Measurements from ENCODE around the gene CLTCL1.
"Not testable (repeated sequence)": the region's sequence is repeated elsewhere in the genome, so short reads cannot be mapped to it uniquely, and the experiment has no call there.

CLTCL1 gene

DNA sequence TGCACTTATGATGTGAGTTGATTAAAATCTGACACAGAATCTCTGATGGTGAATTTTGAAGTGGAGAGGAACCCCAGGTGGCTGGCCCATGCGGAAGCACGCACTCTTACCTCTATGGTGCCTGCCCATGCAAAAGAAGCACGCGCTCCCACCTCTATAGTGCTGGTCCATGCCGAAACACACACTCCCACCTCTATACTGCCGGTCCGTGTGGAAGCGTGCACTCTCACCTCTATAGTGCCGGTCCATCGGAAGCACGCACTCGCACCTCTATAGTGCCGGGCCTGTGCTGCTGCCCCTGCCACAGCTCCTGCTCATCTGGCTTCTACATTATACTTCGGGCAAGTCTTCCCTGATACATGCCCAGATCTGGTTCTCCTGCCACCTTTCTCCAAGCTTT is 76.2 kb downstream of the CLTCL1 start:
- DNase-seq = no peak

DNA sequence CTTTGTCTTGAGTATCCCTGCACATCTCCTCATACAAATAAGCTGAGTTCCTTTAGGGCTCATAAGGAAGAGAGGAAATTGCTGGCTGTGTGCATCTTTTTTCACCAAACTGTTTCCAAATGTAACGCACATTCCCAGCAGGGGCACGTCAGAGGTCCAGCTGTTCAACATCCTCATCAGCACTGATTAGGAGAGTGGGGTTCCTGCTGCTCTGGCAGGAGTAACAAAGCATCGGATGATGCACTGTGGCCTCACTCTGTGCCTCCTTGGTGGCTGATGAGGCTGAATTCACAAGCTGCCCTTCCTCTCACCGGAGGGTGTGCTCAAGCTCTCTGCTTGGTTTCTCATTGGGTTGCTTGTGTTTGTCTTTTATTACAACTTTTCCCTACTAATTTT is 77.4 kb downstream of the CLTCL1 start:
- no peak for DNase-seq

DNA sequence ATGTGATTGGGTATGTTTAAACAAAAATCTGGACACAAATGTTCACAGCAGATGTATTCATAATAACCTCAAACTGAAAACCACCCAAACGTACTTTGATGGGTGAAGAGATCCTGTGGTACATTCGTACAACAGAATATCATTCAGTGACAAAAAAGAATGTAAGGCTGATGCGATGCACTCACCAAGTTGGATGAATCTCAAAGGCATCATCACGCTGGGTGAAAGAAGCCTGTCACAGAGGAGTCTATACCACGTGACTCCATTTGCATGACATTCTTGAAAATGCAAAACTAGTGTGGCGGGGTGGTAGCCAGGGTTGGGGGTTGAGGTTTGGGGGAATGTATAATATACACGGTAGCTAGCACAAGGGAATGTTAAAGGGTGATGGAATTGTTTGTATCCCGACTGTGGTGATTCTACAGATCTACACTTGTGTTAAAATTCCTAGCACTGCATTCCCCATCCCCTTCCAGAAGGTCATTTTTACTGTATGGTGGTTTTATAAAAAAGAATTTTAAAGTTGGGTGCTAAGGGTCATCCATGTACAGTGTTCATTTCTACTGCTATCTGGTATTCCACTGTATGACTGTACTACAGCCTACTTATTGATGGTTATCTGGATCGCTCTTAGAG is 78.0 kb downstream of the CLTCL1 start:
- DNase-seq = no peak

DNA sequence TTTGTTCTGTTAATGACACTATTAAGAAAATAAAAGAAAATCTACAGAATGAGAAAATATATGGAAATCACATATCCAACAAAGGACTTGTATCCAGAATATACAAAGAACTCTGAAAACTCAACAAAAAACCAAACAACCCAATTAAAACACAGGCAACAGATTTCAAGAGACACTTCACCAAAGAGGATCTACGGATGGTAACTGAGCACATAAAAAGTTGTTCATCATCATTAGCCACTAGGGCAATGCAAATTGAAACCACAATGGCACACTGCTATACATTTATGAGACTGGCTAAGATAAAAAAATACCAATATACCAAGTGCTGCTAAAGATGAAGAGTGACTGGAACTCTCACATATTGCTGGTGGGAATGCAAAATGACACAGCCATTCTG is 78.5 kb downstream of the CLTCL1 start:
- no peak for DNase-seq

DNA sequence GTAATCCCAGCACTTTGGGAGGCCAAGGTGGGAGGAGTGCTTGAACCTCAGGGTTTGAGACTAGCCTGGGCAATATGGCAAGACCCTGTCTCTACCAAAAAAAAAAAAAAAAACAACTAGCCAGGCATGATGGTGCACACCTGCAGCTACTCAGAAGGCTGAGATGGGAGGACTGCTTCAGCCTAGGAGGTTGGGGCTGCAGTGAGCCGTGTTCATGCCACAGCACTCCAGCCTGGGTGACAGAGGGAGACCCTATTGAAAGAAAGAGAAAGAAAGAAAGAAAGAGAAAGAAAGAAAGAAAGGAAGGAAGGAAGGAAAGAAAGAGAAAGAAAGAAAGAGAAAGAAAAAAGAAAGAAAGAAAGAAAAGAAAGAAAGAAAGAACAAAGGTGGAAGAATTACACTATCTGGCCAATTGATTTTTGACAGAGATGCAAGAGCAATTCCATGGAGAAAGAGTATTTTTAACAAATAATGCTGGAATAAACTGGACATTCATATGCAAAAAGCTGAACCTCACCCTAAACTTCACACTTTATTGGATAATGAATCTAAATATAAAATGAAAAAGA is 79.1 kb downstream of the CLTCL1 start:
- no peak for DNase-seq

DNA sequence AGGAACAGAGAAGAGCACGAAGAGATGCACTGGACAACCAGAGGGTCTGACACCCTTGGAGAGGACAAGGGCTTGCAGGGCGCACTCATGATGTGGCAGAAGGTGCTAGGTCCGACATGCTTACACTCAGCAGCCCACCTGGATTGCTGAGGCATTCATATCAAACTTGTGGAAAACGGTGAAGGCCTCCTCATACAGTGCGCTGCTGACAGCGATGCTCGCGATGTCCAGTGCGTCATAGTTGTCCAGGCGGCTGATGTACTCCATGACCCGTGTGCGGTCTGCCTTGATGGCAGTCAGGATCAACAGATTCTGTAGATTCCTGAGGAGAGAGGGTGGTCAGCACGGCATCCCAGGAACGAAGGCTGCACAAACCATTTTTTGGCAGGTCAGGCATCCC is 81.3 kb downstream of the CLTCL1 start:
- no peak for DNase-seq

DNA sequence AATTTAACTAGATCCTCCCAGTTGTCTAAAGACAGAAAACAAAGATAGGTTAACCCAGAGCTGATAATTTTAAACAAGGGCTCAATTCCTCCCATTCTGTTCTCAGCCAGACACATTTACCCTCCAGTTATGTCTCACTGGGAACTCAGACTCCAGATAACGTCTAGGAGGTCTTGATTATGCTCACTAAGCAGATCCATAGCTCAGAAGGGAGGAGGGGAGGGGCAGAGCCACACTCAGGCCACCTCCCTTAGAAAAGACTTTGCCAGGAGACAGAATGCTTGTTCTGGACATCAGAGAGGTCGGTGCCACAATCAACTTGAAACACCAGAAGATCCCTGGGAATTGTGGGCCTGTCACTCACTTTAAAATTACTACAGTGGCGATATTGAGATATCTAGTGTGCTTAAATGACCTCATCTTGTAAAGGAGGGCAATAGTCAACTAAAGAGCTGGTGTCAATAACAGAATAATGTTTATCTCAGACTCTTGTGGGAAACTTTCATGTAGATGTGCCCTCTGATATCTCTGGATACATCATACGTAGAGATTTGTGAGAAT is 83.2 kb downstream of the CLTCL1 start:
- no peak for DNase-seq

DNA sequence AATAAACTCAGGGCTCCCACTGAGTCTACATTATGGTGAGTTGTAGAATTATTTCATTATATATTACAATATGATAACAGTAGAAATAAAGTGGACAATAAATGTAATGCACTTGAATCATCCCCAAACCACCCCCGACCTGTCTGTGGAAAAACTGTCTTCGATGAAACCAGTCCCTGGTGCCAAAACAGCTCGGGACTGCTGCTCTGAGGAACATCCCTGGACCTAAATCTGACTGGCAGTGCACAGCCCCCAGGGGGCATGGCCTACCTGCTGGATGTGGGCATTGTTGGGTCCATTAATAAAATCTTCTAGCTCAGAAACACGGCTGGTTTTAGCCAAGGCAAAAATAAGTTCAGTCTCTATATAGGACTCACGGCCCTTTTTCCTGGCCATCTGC is 83.6 kb downstream of the CLTCL1 start:
- no peak for DNase-seq

DNA sequence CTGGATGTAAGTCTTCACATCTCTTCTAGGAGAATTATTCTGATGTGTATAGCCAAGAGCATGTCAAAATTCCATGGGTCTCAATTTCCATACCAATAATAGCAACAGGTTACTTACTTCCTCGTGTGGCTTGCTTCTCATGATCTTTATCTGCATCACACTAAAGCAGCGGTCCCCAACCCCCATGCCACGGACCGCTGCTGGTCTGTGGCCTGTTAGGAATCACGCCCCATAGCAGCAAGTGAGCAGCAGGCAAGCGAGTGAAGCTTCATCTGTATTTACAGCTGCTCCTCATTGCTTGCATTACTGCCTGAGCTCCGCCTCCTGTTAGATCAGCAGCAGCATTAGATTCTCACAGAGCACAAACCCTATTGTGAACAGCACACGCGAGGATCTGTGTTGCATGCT is 84.1 kb downstream of the CLTCL1 start:
- no peak for DNase-seq

DNA sequence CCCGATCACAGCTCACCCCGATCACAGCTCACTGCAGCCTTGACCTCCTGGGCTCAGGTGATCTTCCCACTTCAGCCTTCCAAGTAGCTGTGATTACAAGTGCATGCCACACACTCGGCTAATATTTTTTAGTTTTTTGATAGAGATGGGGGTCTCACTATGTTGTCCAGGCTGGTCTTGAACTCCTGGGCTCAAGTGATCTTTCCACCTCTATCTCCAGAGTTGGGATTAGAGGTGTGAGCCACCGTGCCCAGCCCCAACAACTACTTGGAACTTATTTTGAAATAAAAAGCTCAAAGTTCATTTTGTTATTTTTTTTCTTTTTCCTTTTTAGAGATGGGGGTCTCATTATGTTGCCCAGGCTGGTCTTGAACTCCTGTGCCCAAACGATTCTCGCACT is 85.2 kb downstream of the CLTCL1 start:
- no peak for DNase-seq

DNA sequence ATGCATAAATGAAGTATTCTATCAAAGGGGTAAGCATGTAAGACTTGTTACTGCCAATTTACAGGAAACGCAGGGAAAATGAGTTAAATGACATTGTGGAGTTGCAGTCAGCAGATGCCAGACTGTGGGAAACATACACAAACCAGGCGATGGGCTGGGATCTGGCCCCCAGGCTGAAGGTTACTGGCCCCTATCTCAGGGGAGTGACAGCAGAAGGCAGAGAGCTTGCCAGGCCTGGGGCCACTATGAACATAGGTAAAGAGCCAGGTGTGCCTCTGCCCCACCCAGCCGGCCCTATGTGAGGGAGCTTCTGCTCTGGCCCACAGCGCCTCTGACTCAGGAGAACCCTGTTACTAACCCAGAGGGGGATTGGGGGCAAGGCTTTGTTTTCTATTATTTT is 86.9 kb downstream of the CLTCL1 start:
- DNase-seq = no peak

DNA sequence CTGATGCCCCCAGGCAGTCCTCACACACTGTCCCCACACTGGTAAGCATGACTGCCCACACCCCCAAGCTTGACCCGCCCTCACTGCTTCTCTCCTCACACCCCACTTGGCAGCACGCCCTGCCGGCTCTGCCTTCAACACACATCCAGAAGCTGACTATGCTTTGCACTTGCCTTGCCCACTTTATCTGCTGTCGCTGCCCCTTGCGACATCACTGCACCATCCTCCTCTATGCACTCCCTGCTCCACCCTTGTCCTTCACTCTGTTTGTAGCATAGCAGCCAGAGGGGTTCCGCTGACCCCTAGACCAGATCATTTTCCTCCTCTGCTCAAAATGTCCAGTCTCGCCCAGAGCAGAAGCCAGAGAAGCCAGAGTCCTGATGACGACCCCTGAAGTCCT is 87.7 kb downstream of the CLTCL1 start:
- no peak for DNase-seq

DNA sequence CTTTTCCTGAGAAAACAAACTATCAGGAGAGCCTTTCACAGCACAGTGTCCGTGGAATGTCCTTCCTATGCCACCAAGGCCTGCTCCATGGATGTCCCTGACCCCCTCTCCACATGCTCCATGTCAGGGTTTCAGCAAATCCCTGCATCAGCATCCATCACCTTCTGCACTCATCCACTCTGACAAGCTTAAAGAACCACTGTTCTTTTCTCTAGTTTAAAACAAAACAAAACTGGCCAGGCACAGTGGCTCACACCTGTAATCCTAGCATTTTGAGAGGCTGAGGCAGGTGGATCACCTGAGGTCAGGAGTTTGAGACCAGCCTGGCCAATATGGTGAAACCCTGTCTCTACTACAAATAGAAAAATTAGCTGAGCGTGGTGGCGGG is 88.7 kb downstream of the CLTCL1 start:
- not testable (repeated sequence) for DNase-seq

DNA sequence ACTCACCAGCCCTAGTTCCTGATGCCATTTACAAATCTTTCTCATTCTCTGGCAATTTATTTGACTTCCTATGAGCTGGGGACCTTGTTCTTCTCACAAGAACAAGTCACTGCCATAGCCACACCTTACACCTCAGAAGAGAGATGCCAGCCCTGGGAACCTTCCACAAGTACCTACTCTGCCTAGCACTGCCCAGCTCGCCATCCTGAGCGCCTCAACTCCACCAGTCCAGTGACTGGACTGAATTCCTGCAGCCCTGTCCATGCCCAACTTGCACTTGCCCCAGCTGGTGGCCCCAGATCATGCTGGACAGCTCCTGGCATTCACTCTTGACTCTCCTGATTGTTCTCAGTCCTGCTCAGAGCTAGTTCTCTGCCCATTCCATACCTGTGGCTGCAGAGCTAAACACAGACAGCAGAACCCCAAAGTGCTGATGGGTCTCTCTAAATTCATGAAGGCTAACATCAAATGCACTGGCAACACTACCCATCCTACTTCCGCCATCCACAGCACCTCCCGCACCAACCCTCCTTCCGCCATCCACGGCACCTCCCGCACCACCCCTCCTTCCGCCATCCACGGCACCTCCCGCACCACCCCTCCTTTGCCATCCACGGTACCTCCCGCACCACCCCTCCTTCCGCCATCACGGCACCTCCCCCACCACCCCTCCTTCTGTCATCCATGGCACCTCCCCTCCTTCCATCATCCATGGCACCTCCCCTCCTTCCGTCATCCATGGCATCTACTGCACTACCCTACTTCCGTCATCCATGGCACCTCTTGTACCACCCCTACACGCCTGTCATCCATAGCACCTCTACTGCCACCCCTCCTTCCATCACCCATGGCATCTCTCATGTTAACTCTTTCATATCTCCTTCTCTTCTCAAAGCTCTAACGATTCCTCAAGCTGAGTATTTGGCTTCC is 89.4 kb downstream of the CLTCL1 start:
- DNase-seq = no peak

DNA sequence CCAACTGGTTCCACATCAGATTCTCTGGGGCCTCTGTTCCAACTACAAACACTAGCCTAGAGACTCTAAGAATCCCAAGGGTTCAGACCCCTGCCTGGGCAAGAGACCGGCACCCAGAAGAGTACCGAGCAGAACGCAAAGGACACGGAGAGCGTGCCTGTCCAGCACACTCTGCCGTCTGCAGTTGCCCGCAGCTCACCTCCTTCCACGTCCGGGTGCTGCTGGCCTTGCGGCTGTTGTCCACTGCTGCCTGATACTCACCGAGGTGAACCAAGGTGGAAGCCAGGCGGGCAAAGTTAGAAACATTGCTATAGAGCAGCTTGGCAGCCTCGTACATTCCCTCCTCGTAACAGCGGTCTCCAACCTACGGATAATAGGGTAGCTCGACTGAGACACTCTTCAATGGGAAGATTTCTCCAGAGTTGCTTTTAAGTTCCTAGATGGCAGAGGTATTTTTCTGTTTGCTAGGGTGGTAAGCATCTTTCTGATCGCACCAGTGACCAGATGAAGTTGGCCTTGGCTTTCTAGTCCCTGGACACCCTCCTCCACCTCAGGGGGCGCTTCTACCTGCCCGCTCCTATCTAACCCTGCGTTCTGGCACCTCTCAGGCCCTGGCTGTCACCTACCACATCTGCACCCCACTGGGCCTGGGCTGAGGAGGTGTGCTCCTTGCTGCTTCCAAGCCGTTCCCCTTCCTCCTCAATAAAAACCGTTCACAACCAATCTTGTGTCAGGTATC is 90.2 kb downstream of the CLTCL1 start:
- no peak for DNase-seq

DNA sequence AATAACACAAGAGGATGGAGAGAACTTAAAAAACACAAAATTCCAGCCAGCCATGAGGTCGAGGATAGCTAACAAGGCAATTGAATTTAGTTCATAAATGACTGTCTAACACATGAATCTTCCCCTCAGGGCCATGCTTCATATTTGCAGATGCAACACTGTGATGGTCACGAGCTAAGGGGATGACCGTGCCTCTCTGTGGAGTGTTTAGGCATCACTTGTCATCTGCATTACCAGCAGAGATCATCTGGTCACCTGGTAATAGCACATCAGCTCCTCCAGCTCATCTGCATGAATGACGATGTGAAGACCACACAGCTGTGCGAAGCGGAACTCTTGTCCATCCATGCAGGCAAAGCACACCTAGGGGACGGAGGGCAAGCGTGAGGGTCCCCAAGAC is 92.0 kb downstream of the CLTCL1 start:
- DNase-seq = no peak

DNA sequence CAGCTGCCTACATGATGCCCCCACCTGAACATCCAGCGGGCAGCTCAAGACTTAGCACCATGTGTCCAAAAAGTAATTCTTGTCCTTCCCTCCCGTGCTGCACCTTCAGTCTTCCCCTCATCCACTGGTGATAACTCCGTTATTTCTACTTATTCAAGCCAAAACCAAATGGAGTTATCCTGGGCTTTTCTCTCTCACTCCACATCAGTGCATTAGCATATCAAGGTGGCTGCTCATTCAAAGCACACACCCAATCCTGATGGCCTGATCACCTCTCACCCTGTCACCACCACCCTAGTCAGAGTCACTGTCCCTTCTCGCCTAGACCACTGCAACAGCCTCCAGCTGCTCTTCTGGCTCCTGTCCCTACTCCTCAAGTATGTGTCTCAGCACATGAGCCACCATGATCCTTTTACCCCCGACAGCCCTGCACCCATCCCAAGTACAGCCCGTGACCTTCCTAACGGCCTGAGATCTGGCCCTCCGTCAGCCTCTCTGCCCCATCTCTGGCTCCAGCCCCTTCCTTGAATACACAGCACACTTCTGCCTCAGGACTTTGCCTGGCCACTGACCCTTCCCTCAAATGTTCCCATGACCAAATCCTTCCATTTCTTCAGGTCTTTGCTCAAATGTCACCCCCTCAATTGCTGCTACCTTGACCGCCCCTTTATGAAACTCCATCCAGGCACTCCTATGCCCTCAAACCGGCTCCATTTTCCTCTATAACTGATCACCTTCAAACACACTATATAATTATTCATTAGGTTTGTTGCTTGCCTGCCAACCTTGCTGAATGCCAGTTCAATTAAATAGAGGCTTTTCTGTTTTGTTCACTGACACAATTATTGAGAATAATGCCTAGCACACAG is 93.3 kb downstream of the CLTCL1 start:
- DNase-seq = no peak

DNA sequence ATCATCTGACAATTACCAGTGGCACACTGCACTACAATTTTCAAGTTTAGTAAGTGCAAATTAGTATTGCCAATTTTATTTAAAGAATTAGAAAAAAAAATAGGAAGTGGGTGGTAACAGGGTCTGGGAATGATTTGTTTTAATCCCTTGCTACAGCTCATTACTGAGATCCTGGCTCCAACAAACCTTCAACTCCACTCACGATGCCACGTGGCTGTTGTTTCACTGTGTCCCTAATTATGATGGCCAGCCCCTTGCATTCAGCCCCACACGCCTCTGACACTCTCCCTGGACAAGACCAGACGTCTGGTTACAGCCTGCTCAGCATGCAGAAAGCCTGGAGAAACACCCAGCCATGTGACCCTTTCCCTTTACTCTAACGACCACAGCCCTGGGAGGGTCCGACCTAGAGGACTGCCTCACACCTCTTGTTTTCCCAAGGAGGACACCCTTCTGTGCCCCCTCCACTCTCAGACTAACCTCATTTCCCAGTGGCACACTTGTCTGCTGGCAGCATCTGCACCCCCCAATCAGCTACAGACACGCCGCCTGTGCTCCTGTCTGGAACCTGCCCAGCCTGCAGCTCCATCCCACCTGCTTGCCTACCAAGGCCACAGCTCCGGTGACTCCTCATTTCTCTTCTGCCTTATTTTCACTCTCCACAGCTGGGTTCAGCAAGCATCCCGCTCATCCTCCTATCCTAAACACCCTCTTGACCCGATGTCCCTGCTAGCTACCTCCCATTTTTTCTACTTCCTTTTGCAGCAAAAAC is 94.5 kb downstream of the CLTCL1 start:
- no peak for DNase-seq

DNA sequence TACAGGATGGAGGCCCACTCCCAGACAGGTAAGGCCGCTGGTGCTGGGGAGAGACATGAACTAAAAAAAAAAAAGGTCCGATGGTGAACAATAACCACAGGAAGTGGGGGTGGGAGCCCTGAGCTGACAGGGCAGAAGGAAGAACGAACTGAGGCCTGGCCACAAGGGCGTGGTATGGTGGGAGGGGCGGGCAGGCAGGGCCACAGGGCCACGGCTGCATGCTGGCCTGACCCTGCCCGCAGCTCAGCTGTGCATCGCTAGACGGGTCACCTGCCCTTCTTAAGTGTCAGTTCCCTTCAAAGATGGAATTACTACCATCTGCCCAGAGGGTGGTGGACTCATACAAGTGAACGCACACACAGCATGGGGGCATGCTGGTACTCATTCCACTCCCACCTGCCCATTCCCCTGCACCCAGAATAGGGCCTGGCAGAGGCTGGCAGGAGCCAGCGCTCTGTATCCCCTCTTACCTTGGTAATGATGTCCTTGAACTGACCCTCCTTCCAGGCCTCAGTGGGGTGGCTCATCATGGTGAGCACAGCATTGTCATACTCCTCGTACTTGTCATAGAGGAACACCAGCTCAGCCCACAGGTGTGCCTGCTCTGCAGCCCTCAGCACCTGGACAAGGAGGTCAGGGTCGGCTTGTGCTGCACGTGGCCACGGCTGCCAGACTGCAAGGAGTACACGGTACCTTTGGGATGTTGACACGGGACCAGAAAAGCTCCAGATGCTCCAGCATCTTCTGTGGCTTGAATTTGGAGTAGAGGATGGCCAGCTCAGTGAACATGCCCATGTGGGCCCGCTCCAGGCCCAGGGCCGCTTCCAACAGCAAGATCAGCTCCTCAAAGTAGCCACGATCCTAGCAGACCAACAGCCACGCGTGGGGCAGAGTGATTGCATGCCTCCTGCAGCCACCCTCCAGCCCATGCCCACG is 95.5 kb downstream of the CLTCL1 start:
- no peak for DNase-seq

All from CD4-positive, alpha-beta T cell treated with Interleukin-6 for 4 hours (primary cell).